Coronary artery (tissue), 2 donors: ENCODE results near the gene CDH13.

Experiments used
- DNase-seq: peaks from one replicate; pipeline ENCODE4 v3.0.0-alpha.2; 2017; ENCODE audit warnings: low spot score
- H3K27ac ChIP-seq, 2 donors: fragments of 200-600 bp; sonication (generic); one replicate each; pipeline ENCODE4 v1.5.1; 2016 to 2019
- H3K4me3 ChIP-seq: fragments of 200-600 bp; sonication (generic); 2 replicates; pipeline ENCODE4 v1.5.1; 2016; ENCODE audit warnings: mild to moderate bottlenecking, moderate library complexity
- CTCF ChIP-seq: fragments of 200-600 bp; sonication (generic); IDR thresholded peaks from one replicate; pipeline ENCODE4 v1.5.1; 2019; ENCODE audit warnings: antibody characterized with exemption

Gene CDH13

GRCh38 chr16:82700541-82701235, 73.9 kb downstream of the CDH13 start:
- Histone ChIP-seq H3K4me3 (no peak overlapping the region), H3K27ac (peak overlapping the region; percentile 66 to 86)
- TF ChIP-seq CTCF: no peak
- no peak for DNase-seq

- DNase-seq: no peak
- TF ChIP-seq CTCF: no peak
Measured at GRCh38 chr16:82701442-82701955, 74.7 kb downstream of the CDH13 start.

DNA sequence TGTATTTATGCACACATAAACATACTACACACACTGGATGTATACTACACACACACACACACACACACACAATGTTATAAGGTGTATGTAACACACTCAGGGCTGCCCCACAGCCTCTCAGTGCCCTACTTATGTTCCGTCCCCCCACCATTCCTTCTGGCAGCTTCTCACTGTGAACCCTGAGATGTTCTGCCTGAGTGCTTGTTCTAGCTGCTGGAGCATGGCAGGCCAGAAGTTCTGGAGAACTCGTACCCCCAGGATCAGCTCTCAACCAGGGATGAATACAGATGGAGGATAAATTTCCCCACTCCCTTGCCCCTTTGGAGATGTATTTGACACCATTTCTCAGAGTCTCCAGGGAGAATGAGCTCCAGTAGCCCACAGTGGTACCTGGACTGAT, 76.4 kb downstream of the CDH13 start:
- H3K27ac ChIP-seq: no peak overlapping the region
- no peak overlapping the region for H3K4me3 ChIP-seq
- no peak for TF ChIP-seq CTCF
- DNase-seq: no peak

More at GRCh38 chr16:82701442-82701955, 74.7 kb downstream of the CDH13 start:
- Histone ChIP-seq H3K4me3 (no peak overlapping the region), H3K27ac (no peak overlapping the region)

GRCh38 chr16:82703871-82704768, 77.4 kb downstream of the CDH13 start:
- Histone ChIP-seq H3K4me3 (no peak overlapping the region), H3K27ac (no peak overlapping the region)
- no peak for DNase-seq
- no peak for TF ChIP-seq CTCF

GRCh38 chr16:82709987-82710386, 83.2 kb downstream of the CDH13 start:
- DNase-seq: no peak
- no peak overlapping the region for H3K27ac ChIP-seq
- H3K4me3 ChIP-seq: no peak overlapping the region
- TF ChIP-seq CTCF: no peak

DNA sequence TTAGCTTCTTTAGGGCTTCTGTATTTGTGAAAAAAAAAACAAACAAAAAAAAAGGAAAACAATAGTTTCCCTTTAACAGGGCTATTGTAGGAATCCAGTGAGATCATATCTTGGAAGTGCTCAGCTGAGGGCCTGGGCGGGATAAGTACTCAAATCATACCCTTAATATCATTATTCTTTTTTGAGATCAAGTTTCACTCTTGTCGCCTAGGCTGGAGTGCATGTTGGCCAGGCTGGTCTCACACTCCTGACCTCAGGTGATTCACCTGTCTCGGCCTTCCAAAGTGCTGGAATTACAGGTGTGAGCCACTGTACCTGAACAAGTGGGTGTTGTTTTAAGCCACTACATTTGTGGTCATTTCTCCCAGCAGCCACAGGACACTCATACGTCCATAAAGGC, 87.0 kb downstream of the CDH13 start:
- Histone ChIP-seq H3K27ac (no peak overlapping the region), H3K4me3 (no peak overlapping the region)
- no peak for TF ChIP-seq CTCF
- DNase-seq: no peak
